Stimulated activated CD8-positive, alpha-beta memory T cell treated with anti-CD3 and anti-CD28 coated beads, Interleukin-15, amount 100 ng/mL, for 1 hour (primary cell): ENCODE data around the gene BASP1.

Experiments used
- DNase-seq: peaks from one replicate; pipeline ENCODE4 v3.0.0-alpha.2; 2020; ENCODE audit warnings: low read depth

BASP1 gene

GRCh38 chr5:17217493-17218352, at the start of gene BASP1:
Gene BASP1 (plus strand): TSS chr5:17217631. CDS start chr5:17275217, 57,586 bp downstream.
- DNase-seq, result no peak

DNA sequence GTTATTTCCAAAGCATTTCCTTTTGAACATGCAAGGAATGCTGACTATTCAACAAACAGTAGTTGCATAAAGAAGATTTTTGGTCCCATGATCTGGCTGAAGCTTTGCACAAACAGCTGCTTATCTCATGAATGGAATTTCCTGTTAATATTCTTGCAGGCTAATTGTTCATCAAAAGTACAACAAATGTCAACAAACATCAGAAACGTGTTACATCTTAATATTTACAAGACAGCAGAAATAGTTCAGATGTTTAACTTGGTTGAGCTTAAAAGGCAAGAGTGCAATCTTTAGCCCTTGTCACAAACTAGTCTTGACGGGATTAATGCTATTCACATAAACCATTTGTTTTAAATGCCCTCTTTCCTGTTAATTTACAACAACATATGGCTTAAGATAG, 47.9 kb upstream of the BASP1 start:
- DNase-seq, result no peak

- no peak for DNase-seq
These were observed 44.6 kb upstream of the BASP1 start for GRCh38 chr5:17172791-17173190.

- DNase-seq, result no peak
These were observed 42.5 kb upstream of the BASP1 start for GRCh38 chr5:17174965-17175364.

DNA sequence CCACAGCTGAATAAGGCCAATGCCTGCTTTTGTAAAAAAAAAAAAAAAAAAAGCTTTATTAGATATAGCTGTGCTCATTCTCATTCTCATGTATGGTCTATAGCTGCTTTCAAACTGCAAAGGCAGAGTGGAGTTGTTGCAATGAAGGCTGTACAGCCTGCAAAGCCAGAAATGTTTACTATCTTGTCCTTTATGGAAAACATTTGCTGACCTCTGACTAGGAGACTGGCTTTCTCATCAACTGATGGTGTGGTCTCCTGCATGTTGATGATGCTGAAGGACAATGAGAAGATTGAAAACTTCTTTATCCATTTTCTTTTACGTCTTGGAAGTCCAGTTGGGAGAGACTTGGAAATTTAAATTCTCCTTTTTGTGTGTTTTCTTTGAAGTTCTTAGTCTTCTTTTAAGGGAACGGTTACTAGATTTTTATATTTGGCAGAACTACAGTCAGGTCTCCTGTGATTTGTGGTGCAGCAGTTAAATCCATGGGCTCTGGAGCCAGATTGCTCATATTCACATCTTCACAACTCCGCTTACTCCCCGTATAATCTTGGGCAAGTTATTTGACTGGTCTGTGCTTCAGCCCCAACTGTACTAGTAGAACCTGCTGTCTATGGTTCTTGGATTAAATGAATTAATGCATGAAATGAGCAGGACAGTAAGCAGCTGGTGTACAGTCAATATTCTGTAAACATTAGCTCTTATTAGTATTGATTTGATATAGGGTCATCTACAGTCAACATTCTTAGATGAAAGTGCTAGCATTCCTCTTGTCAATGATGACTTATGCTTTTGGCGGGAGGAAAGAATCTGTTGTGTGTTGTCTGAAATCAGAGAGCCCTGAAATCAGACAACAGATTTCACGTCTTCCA, 39.7 kb upstream of the BASP1 start:
- no peak for DNase-seq

DNA sequence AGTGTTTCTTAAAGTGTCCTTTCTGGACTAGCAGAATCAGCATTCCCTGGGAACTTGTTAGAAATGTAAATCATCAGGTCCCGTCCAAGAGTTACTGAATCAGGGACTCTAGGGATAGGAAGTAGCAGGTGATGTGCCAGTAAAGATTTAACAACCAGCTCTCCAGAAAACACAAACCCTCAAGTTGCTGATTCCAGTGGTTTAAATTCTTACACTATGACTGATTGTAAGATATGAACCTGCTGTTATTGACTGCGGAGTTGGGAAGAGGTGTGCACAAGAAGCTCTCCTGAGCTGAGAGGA, 39.1 kb upstream of the BASP1 start:
- no peak for DNase-seq

DNA sequence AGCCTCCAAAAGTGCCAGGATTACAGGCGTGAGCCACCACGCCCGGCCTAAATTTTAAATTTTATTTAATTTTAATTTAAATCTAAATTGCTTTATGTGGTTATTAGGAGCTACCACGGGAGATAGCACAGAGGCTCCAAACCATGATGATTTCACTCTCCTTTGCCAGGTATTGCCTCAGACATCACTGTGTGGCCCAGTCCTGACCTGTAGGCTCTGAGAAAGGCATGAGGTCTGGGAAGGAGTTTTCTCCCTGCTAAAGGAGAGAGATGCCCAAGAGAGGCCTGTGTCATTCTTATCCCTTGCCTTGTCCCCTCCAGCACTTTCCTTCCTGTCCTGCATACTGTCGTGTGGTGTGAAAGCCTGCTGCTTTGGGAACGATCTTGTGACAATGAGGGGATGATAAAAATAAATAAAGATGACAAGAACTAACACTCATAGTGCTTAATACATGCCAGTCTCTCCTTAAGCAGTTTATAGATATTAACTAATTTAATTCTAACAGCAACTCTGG, 37.0 kb upstream of the BASP1 start:
- DNase-seq, result no peak

DNA sequence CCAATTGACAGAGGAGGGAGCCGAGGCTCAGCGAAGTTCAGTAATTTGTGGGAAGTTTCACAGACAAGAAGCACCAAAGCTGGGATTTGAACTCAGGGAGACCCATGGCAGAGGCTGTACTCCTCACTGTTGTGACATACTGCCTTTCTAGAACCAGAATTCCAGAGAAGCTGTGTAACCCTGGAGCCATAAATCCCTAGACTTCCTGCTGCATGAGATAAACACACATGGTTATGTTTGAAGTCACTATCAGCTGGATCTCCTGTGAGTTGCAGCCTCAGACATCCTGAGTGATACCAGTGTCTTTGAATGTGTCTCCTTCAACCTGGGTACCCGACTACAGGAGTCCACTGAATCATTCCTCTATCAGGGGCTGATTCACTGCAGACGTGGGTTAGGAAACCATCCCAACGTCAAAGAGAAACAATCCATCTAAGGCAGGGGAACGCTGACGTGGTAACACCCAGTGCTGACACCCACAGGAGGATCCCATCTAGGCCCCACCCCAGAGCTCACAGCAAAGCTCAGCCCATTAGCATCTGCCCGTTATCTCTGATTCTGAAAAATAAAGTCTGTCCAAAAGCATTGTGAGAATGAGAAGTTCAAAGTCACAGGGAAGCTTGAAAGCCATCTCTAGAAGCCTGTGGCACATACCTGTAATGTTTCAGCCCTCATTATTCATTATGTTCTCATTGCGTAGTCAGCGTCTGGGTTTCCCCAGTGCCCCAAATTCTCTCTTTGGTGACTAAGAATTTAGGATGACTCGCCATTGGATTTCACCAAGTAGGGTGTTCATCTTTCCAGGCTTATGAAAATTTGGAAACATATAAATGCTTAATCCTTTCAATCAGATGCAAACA, 36.3 kb upstream of the BASP1 start:
- DNase-seq, result no peak

GRCh38 chr5:17182494-17182893, 34.9 kb upstream of the BASP1 start:
- no peak for DNase-seq

- no peak for DNase-seq
These were observed 34.5 kb upstream of the BASP1 start for GRCh38 chr5:17182981-17183380.

DNA sequence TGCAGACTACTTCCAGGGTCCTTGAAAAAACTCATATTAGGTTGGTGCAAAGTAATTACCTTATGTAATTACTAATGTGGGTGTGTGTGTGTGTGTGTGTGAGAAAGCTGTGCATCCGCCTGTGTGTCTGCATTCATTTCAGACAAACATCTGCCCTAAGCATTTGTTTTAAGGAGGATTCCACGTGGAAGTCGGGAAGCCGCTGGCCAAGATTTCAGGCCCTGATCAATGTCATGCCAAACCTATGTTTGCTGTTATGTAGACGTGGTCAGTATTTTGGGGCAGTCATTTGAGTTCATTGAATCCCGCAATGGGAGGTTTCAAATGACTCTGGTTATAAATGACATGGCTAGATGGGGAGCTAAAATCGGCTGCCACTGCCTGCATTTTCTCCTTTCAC, 33.6 kb upstream of the BASP1 start:
- DNase-seq, result no peak

- DNase-seq, result no peak
These were observed 32.8 kb upstream of the BASP1 start for GRCh38 chr5:17184588-17184987.

GRCh38 chr5:17185349-17185748, 32.1 kb upstream of the BASP1 start:
- DNase-seq, result no peak

- no peak for DNase-seq
These were observed 31.7 kb upstream of the BASP1 start for GRCh38 chr5:17185773-17186172.

- no peak for DNase-seq
These were observed 31.2 kb upstream of the BASP1 start for GRCh38 chr5:17186256-17186655.

- DNase-seq, result no peak
These were observed 30.2 kb upstream of the BASP1 start for GRCh38 chr5:17187011-17187785.

- no peak for DNase-seq
These were observed 29.7 kb upstream of the BASP1 start for GRCh38 chr5:17187786-17188170.

DNA sequence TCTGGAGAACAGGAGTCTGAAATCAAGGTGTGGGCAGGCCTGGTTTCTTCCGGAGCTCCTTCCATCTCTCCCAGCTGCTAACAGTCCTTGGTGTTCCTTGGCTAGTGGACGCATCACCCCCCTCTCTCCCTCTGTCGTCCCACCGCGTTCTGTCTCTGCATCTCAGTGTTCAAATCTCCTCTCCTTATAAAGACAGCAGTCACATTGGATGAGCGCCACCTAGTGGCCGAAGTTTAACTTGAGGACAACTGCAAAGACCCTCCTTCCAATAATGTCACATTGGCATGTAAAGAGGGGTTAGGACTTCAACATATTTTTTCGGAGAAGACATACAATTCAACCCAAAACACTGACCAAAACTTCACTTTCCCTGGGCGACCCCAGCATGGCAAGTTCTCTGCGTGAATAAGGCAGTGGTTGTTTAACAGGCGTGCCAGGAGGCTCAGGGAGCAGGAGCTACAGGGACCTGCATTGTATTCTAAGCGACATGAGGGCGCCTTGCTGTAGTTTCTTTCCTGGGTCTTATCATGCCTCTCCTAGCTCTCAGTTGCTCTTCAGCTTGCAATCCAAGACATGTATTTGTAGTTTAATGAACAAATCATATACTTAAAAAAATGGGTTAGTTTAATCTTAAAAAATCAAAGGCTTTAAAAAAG, 27.9 kb upstream of the BASP1 start:
- DNase-seq, result peak; percentile 10

GRCh38 chr5:17190242-17190778, 27.1 kb upstream of the BASP1 start:
- no peak for DNase-seq

DNA sequence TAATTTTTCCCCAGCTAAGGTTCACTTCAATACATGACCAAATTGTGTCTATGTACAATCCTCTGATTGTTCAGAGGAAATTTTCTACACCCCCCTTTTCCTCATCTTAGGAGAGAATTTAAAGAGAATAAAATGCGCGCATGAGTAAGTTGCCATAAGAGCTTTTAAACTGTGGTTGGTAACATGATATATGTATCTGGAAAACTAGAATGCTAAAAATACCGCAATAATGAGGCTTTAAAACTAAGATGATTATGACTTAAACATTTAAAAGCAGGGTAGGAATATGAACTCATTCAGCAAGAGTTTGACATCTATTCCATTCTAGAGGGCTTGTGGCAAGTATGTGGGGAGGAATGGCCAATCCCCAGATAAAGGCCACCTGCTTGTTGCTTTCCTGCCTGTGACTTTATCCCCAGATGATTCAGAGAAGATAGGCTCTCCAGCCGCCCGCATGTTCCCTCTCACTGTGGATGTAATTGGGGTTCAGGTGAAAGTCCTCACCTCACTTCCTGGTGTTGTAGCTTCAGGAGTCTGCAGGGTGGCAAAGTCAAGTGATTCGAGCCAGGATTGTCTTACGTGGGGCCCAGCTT, 26.5 kb upstream of the BASP1 start:
- DNase-seq, result no peak
